Ishikawa (cell line): ENCODE measurements around the gene FAM124B.

ENCODE experiments used
- CEBPB ChIP-seq: IDR thresholded peaks from 2 replicates; pipeline ENCODE4 v1.6.1; 2012
- CREB1 ChIP-seq: IDR thresholded peaks from 2 replicates; pipeline ENCODE4 v1.6.1; 2012; ENCODE audit warnings: low read depth
- EGR1 ChIP-seq: IDR thresholded peaks from 2 replicates; pipeline ENCODE4 v1.6.1; 2012
- EP300 ChIP-seq: IDR thresholded peaks from 2 replicates; pipeline ENCODE4 v1.6.1; 2012; ENCODE audit warnings: borderline replicate concordance
- FOXM1 ChIP-seq: IDR thresholded peaks from 2 replicates; pipeline ENCODE4 v1.6.1; 2012; ENCODE audit warnings: low read depth, borderline replicate concordance
- MAX ChIP-seq: IDR thresholded peaks from 2 replicates; pipeline ENCODE4 v1.6.1; 2012
- NFIC ChIP-seq: IDR thresholded peaks from 2 replicates; pipeline ENCODE4 v1.6.1; 2012
- RAD21 ChIP-seq: IDR thresholded peaks from 2 replicates; pipeline ENCODE4 v1.6.1; 2012; ENCODE audit warnings: low read depth
- REST ChIP-seq: IDR thresholded peaks from 2 replicates; pipeline ENCODE4 v1.6.1; 2012; ENCODE audit warnings: low read depth, mild to moderate bottlenecking
- TAF1 ChIP-seq: IDR thresholded peaks from 2 replicates; pipeline ENCODE4 v1.6.1; 2012; ENCODE audit warnings: low read depth, mild to moderate bottlenecking
- TCF12 ChIP-seq: IDR thresholded peaks from 2 replicates; pipeline ENCODE4 v1.6.1; 2012; ENCODE audit warnings: low read depth
- TEAD4 ChIP-seq: IDR thresholded peaks from 2 replicates; pipeline ENCODE4 v1.6.1; 2012
- USF1 ChIP-seq: IDR thresholded peaks from 2 replicates; pipeline ENCODE4 v1.6.1; 2012
- YY1 ChIP-seq: IDR thresholded peaks from 2 replicates; pipeline ENCODE4 v1.6.1; 2012; ENCODE audit warnings: low read depth
- ZBTB7A ChIP-seq: IDR thresholded peaks from 2 replicates; pipeline ENCODE4 v1.6.1; 2012; ENCODE audit warnings: low read depth

Gene FAM124B

GRCh38 chr2:224427471-224427870 lies 25.6 kb upstream of the FAM124B start:
- TF ChIP-seq CEBPB (no peak), MAX (no peak), RAD21 (no peak), TCF12 (no peak), REST (no peak), USF1 (no peak), TAF1 (no peak), FOXM1 (no peak), EGR1 (no peak), CREB1 (no peak), ZBTB7A (no peak), YY1 (no peak), TEAD4 (no peak), NFIC (no peak), EP300 (no peak)

GRCh38 chr2:224426656-224427055 lies 24.7 kb upstream of the FAM124B start:
- TF ChIP-seq CEBPB (no peak), EGR1 (no peak), USF1 (no peak), TCF12 (no peak), REST (no peak), EP300 (no peak), CREB1 (no peak), RAD21 (no peak), NFIC (no peak), YY1 (no peak), TAF1 (no peak), FOXM1 (no peak), TEAD4 (no peak), MAX (no peak), ZBTB7A (no peak)

GRCh38 chr2:224421065-224421464 lies 19.2 kb upstream of the FAM124B start:
- no peak for TF ChIP-seq CEBPB
- TF ChIP-seq EGR1, result no peak
- no peak for TF ChIP-seq EP300
- no peak for TF ChIP-seq CREB1
- no peak for TF ChIP-seq TEAD4
- TF ChIP-seq NFIC, result no peak
- TF ChIP-seq USF1, result no peak
- no peak for TF ChIP-seq ZBTB7A
- no peak for TF ChIP-seq RAD21

GRCh38 chr2:224417947-224418346 lies 16.0 kb upstream of the FAM124B start:
- TF ChIP-seq ZBTB7A, result no peak
- TF ChIP-seq CREB1, result no peak
- no peak for TF ChIP-seq USF1
- no peak for TF ChIP-seq EGR1
- TF ChIP-seq RAD21, result no peak
- TF ChIP-seq EP300, result no peak
- TF ChIP-seq FOXM1, result no peak
- TF ChIP-seq TAF1, result no peak
- no peak for TF ChIP-seq YY1
- TF ChIP-seq MAX, result no peak
- TF ChIP-seq NFIC, result no peak
- no peak for TF ChIP-seq CEBPB
- no peak for TF ChIP-seq REST
- TF ChIP-seq TEAD4, result no peak
- TF ChIP-seq TCF12, result no peak
